CD8-positive, alpha-beta memory T cell (primary cell): ENCODE results near the gene MRPL45. TPM values are rescaled to one million over a fixed set of nuclear protein-coding genes. Genes with fewer than 3 reads are reported as not detected.

Experiments used
- CTCF ChIA-PET: fragments of 350-600 bp; sonication (Branson Sonifier 250); formaldehyde crosslinking; loops from one replicate; lab custom pipeline; 2021; ENCODE audit warnings: antibody characterized with exemption; lab: Charles Lee
- POLR2A ChIA-PET: fragments of 350-600 bp; sonication (Branson Sonifier 250); formaldehyde crosslinking; loops from one replicate; lab custom pipeline; 2021; ENCODE audit warnings: antibody characterized with exemption; lab: Charles Lee
- DNase-seq, 5 donors: peaks; one replicate each; pipeline versions ENCODE4 v3.0.0 to v3.0.0-alpha.2; 2020 to 2022; ENCODE audit warnings: mixed read lengths in 1 of 5
- H3K27ac ChIP-seq: one replicate; pipeline ENCODE4 v1.7.0; 2013; ENCODE audit warnings: low read depth, mild to moderate bottlenecking, low read length, moderate library complexity
- H3K27me3 ChIP-seq: 2 replicates; pipeline ENCODE4 v1.7.0; 2013; ENCODE audit warnings: low read length, mild to moderate bottlenecking; ENCODE audit not compliant: insufficient read depth, poor library complexity, severe bottlenecking
- H3K36me3 ChIP-seq: 2 replicates; pipeline ENCODE4 v1.7.0; 2013; ENCODE audit warnings: mild to moderate bottlenecking, low read length, moderate library complexity; ENCODE audit not compliant: insufficient read depth
- H3K4me1 ChIP-seq: 2 replicates; pipeline ENCODE4 v1.7.0; 2013; ENCODE audit warnings: mild to moderate bottlenecking, low read length, moderate library complexity; ENCODE audit not compliant: insufficient read depth
- H3K4me3 ChIP-seq: 2 replicates; pipeline ENCODE4 v1.7.0; 2013; ENCODE audit warnings: mild to moderate bottlenecking, low read length
- H3K9me3 ChIP-seq: 2 replicates; pipeline ENCODE4 v1.7.0; 2013; ENCODE audit warnings: mild to moderate bottlenecking, low read length
- H3K27ac Mint-ChIP-seq, 8 donors: one replicate each; pipeline ENCODE4 v1.8.0; 2020 to 2021; ENCODE audit warnings: mixed read lengths in 8 of 8, mild to moderate bottlenecking in 6 of 8, inconsistent platforms in 3 of 8, moderate library complexity in 3 of 8
- H3K27me3 Mint-ChIP-seq, 2 donors: one replicate each; pipeline ENCODE4 v1.8.0; 2020 to 2021; ENCODE audit warnings: mixed read lengths in 2 of 2, mild to moderate bottlenecking in 1 of 2, moderate library complexity in 1 of 2
- H3K36me3 Mint-ChIP-seq, 3 donors: one replicate each; pipeline ENCODE4 v1.8.0; 2020 to 2021; ENCODE audit warnings: mixed read lengths in 3 of 3, inconsistent platforms in 1 of 3, mild to moderate bottlenecking in 1 of 3
- H3K4me1 Mint-ChIP-seq, 3 donors: one replicate each; pipeline ENCODE4 v1.8.0; 2020 to 2021; ENCODE audit warnings: mixed read lengths in 3 of 3, inconsistent platforms in 1 of 3, mild to moderate bottlenecking in 1 of 3
- H3K4me3 Mint-ChIP-seq, 7 donors: one replicate each; pipeline ENCODE4 v1.8.0; 2020 to 2021; ENCODE audit warnings: mixed read lengths in 7 of 7, mild to moderate bottlenecking in 6 of 7, moderate library complexity in 4 of 7, inconsistent platforms in 2 of 7
- H3K9me3 Mint-ChIP-seq, 5 donors: one replicate each; pipeline ENCODE4 v1.8.0; 2020 to 2022; ENCODE audit warnings: mixed read lengths in 5 of 5, mild to moderate bottlenecking in 3 of 5, moderate library complexity in 2 of 5, inconsistent platforms in 1 of 5
- polyA plus RNA-seq: library from polyadenylated mRNA; unstranded; fragments of 300-500 nt; fragmentation: Illumina TruSeq; gene quantifications from one replicate; pipeline ENCODE4 v1.2.3, GENCODE V29; 2021
- total RNA-seq, 2 experiments: library from RNA; stranded (reverse); gene quantifications; one replicate each; pipeline ENCODE4 v1.2.3, GENCODE V29; 2021

The MRPL45 gene
- total and polyA plus RNA-seq, 3 experiments from 2014 or later, result 25.7 to 74.5 (median 70.0) TPM

DNA sequence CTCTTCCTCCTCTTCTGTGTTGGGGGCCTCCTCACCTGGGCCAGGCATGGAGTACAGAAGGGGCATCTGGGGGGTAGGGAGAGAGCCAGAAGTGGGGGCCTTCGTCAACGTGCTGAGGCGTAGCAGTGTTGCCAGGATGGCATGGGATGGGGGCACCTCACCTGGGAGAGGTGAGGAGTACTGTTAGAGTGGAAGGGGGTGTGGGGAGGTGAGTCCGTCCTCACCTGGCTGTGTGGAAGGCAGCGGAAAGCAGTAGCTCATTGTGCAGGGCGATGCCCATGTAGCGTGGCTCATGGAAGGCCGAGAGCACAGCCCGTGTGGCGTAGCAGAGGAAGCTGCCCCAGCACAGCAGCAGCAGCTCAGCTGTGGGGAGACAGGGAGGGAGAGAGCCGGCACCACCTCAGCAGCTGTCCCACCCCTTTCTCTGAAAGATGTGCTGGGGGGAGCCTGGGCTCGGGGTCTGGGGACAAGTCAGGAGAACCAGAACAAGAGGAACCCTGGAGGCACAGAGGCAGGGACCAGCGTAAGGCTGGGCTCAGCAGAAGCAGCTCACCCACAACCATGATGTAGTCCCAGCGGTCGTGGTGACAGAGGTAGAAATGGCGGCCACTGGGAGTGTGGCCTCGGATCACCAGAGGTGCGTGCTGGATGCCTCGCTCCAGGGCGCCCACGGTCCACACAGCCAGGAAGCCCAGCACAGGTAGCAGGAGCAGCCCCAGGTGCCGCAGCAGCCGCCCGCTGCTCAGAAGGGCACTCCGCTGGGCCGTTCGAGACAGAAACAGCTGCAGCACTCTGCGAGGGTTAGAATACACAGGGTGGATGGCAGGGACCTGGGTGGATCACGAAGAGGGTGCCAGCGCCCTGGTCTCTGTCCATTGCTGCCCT, 37.8 kb downstream of the MRPL45 start:
- Mint-ChIP-seq H3K4me3 (no peak overlapping the region), H3K27me3 (peaks cover 3 to 28% of the 10 kb centered on the region in 2 donors), H3K27ac (no peak overlapping the region), H3K9me3 (peaks cover 0 to 1% (median 0%) of the 10 kb centered on the region in 5 donors), H3K36me3 (no peaks in the 10 kb centered on the region), H3K4me1 (no peaks in the 10 kb centered on the region)
- H3K36me3 ChIP-seq, result no peaks in the 10 kb centered on the region
- H3K9me3 ChIP-seq, result no peaks in the 10 kb centered on the region
- H3K27ac ChIP-seq, result no peak overlapping the region
- peaks cover 2% of the 10 kb centered on the region for H3K27me3 ChIP-seq
- no peak for DNase-seq
- ChIA-PET POLR2A (no interaction called here), CTCF (interaction anchor here (1.0 to 1.9 kb wide), 2 partner anchors 15 to 80 kb away, joined by 3 to 5 read pairs; no protein-coding TSS in a partner anchor)
- H3K4me3 ChIP-seq, result no peak overlapping the region
- no peaks in the 10 kb centered on the region for H3K4me1 ChIP-seq

DNA sequence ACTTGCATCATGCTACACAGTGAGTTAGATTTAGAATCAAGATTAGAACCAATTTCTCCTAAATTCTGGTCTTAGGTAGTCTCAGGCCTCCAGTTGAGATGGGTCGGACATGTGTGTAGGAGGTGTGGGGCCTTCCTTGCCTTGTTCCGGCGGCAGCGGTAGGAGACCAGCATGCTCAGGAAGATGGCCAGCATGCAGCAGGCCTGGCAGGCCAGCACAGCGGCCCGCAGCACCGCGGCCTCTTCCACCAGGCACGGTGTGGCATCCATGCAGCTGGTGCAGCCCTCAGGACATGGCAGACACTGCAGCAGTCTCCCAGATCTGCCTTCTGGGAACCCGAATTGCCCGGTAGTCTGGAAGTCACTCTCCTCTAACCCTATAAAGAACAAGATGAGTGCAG, 39.9 kb downstream of the MRPL45 start:
- DNase-seq, result no peak
- H3K27ac ChIP-seq, result no peak overlapping the region
- no peaks in the 10 kb centered on the region for H3K9me3 ChIP-seq
- Mint-ChIP-seq H3K27ac (no peak overlapping the region), H3K36me3 (no peaks in the 10 kb centered on the region), H3K9me3 (peaks cover 0 to 1% (median 0%) of the 10 kb centered on the region in 5 donors), H3K4me1 (no peaks in the 10 kb centered on the region), H3K4me3 (no peak overlapping the region), H3K27me3 (peaks cover 7 to 23% of the 10 kb centered on the region in 2 donors)
- CTCF ChIA-PET, result no interaction called here
- no peaks in the 10 kb centered on the region for H3K36me3 ChIP-seq
- POLR2A ChIA-PET, result no interaction called here
- no peaks in the 10 kb centered on the region for H3K27me3 ChIP-seq
- H3K4me1 ChIP-seq, result no peaks in the 10 kb centered on the region
- no peak overlapping the region for H3K4me3 ChIP-seq

DNA sequence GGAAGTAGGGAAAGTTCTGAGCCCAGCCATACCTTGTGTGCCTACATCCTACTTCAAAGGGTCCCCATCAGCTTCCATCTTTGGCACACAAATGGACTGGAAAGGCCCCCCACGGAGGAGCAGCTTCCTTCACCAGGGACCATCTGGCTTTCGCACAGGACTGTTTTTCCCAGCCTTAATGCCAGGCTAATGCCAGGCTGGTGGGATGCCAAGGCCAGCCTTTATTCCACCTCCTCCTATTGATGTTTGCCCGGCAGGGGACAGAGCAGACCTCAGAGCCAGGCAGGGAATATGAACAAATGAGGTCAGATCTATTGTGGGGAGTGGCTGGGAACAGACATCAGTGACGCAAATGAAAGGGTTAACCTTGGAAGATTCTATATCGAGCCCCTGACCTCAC, 41.1 kb downstream of the MRPL45 start:
- H3K36me3 ChIP-seq, result no peaks in the 10 kb centered on the region
- H3K27me3 Mint-ChIP-seq, result peaks cover 5 to 17% of the 10 kb centered on the region in 2 donors
- no peak overlapping the region for H3K27ac ChIP-seq
- ChIA-PET POLR2A (no interaction called here), CTCF (no interaction called here)
- H3K4me1 Mint-ChIP-seq, result no peaks in the 10 kb centered on the region
- H3K9me3 Mint-ChIP-seq, result peaks cover 0 to 1% (median 0%) of the 10 kb centered on the region in 5 donors
- H3K4me3 ChIP-seq, result no peak overlapping the region
- no peak overlapping the region for H3K4me3 Mint-ChIP-seq
- H3K9me3 ChIP-seq, result no peaks in the 10 kb centered on the region
- no peak for DNase-seq
- H3K27me3 ChIP-seq, result no peaks in the 10 kb centered on the region
- no peaks in the 10 kb centered on the region for H3K4me1 ChIP-seq
- H3K27ac Mint-ChIP-seq, result no peak overlapping the region
- H3K36me3 Mint-ChIP-seq, result no peaks in the 10 kb centered on the region

DNA sequence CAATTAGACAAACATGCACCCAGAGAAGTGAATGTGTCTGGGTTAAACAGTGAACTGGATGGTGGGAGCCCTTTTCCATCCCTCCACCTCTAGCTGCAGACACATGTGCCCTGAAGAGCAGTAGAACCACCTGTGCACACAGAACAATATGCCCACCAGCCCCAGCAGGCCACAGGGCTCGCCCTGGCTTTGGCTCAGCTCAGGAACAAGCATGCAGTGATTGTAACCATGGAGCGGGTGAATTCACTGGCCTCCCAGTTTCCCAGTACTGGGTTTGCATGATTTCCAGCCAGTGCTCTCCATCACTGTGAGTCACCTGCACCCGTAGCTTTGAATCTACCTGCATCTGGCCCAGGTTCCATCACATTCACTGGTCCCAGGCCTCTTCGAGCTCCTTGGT, 41.6 kb downstream of the MRPL45 start:
- peaks cover 0 to under 1% (median 0%) of the 10 kb centered on the region in 5 donors for H3K9me3 Mint-ChIP-seq
- no peak overlapping the region for H3K4me3 ChIP-seq
- no peaks in the 10 kb centered on the region for H3K36me3 Mint-ChIP-seq
- no peak overlapping the region for H3K27ac Mint-ChIP-seq
- H3K9me3 ChIP-seq, result no peaks in the 10 kb centered on the region
- CTCF ChIA-PET, result interaction anchor here (1.3 kb wide), 1 partner anchor 11 kb away, joined by 5 read pairs; no protein-coding TSS in a partner anchor
- no peak for DNase-seq
- peaks cover 5 to 14% of the 10 kb centered on the region in 2 donors for H3K27me3 Mint-ChIP-seq
- H3K4me3 Mint-ChIP-seq, result no peak overlapping the region
- H3K27ac ChIP-seq, result no peak overlapping the region
- POLR2A ChIA-PET, result no interaction called here
- H3K4me1 Mint-ChIP-seq, result no peaks in the 10 kb centered on the region
- no peaks in the 10 kb centered on the region for H3K36me3 ChIP-seq
- no peaks in the 10 kb centered on the region for H3K27me3 ChIP-seq
- no peaks in the 10 kb centered on the region for H3K4me1 ChIP-seq

DNA sequence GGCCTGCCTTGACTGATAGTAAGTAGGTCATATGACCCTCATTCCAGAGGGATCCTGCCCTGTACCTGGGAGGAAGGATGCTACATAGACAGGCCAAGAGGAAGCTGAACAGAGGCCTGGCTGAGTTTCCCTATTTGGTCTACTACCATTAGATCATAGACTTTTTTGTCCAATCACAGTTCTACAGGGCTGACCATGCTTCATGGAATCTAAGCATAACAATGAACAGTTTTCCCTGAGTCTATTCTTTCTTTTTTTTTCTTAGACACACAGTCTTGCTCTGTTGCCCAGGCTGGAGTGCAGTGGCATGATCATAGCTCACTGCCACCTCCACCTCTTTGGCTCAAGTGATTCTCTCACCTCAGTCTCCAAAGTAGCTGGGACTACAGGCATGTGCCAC, 42.9 kb downstream of the MRPL45 start:
- Histone ChIP-seq H3K27ac (no peak overlapping the region), H3K9me3 (no peaks in the 10 kb centered on the region), H3K27me3 (no peaks in the 10 kb centered on the region), H3K4me1 (no peaks in the 10 kb centered on the region), H3K36me3 (no peaks in the 10 kb centered on the region), H3K4me3 (no peak overlapping the region)
- ChIA-PET CTCF (interaction anchor here (0.6 kb wide), 1 partner anchor 74 kb away, joined by 5 read pairs; no protein-coding TSS in a partner anchor), POLR2A (no interaction called here)
- H3K9me3 Mint-ChIP-seq, result no peaks in the 10 kb centered on the region
- H3K4me3 Mint-ChIP-seq, result no peak overlapping the region
- no peaks in the 10 kb centered on the region for H3K36me3 Mint-ChIP-seq
- H3K27ac Mint-ChIP-seq, result no peak overlapping the region
- no peak for DNase-seq
- peaks cover 8 to 15% of the 10 kb centered on the region in 2 donors for H3K27me3 Mint-ChIP-seq
- no peaks in the 10 kb centered on the region for H3K4me1 Mint-ChIP-seq

DNA sequence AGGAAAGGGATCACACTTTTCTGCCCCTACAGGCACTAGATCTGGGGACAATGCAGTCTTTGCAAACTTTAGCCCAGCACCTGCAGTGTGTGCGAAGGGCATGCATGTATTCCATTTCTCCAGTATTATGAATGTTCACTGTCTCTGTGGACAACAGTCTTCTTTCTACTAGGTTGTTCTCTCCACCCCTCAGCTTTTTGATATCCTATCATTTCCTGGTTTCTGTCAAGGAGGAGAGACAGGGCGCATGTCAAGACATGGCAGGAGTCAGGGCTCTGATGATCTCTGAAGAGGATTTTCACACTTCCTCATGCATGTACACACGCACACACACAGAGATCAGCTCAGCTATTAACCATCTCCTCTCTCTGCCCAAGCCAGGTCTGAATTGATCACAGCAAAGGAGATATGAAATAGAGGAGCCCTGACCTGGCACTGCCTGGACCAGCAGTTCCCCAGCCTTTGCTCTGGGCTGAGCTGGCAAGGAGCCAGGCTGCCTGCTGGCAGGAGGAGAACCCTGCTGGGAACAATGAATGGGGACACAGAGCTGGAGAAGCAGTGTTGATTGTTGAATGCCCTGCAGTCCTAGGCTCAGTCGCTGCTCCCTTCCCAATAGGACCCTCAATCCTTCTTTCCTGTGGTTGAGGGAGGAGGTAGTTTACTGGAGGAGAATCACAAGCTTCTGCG, 44.2 kb downstream of the MRPL45 start:
- Histone ChIP-seq H3K9me3 (no peaks in the 10 kb centered on the region), H3K4me1 (no peaks in the 10 kb centered on the region), H3K27ac (no peak overlapping the region), H3K4me3 (no peak overlapping the region), H3K36me3 (no peaks in the 10 kb centered on the region), H3K27me3 (no peaks in the 10 kb centered on the region)
- Mint-ChIP-seq H3K4me3 (no peak overlapping the region), H3K27ac (peak overlapping the region in 1 of 8 donors; percentile 72), H3K36me3 (no peaks in the 10 kb centered on the region), H3K4me1 (no peaks in the 10 kb centered on the region), H3K27me3 (peaks cover 8 to 15% of the 10 kb centered on the region in 2 donors), H3K9me3 (no peaks in the 10 kb centered on the region)
- ChIA-PET POLR2A (no interaction called here), CTCF (no interaction called here)
- DNase-seq, result no peak

DNA sequence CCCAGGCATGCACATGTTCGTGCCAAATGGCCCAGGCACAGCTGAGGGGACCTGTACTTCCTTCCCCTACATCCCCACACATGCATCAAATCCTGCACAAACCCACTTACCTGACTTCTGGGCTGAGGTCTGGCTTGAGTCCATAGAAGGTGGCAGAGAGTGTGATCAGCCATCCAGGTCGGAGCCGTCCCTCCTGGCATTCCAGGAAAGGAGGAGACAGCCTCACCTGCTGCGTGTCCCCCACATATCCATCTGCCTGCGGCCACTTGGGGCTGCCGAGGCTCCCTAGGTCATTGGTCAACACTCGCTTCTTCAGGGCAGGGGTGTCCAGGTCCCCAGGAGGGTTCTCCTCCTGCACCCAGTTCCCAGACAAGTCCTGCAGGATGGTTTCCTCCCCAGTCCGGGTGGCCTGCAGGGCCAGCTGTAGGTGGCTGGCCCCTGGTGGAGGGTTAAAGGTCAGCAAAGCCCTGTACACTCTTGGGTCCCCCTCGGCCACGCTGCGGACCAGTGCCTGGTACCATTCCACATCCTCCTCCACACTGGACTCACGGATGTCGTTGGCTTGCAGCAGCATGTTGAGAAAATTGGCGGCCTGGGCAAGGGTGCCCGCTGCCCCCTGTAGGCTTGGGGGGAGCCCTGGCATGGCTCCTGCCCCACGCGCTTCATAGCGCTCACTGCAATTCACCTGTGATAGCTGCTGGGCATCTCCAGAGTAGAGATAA, 46.1 kb downstream of the MRPL45 start:
- H3K36me3 Mint-ChIP-seq, result no peaks in the 10 kb centered on the region
- Histone ChIP-seq H3K36me3 (no peaks in the 10 kb centered on the region), H3K9me3 (no peaks in the 10 kb centered on the region), H3K4me3 (no peak overlapping the region), H3K27me3 (no peaks in the 10 kb centered on the region), H3K4me1 (no peaks in the 10 kb centered on the region), H3K27ac (no peak overlapping the region)
- no peaks in the 10 kb centered on the region for H3K4me1 Mint-ChIP-seq
- no peak overlapping the region for H3K27ac Mint-ChIP-seq
- ChIA-PET POLR2A (no interaction called here), CTCF (interaction anchor here (0.7 to 1.2 kb wide), 2 partner anchors 10 to 78 kb away, joined by 3 read pairs; no protein-coding TSS in a partner anchor)
- H3K9me3 Mint-ChIP-seq, result no peaks in the 10 kb centered on the region
- H3K27me3 Mint-ChIP-seq, result peaks cover 8 to 14% of the 10 kb centered on the region in 2 donors
- no peak overlapping the region for H3K4me3 Mint-ChIP-seq
- no peak for DNase-seq
